ENCODE measurements around the gene DNAH2.

The DNAH2 gene

GRCh38 chr17:7720125-7720524 is 2.6 kb downstream of the DNAH2 start (continued):
- TF ChIP-seq ZBTB11 (tag by site-specific recombination; conservative IDR thresholded peaks at IDR 0.05; ENCODE audit: low read depth), result no peak
- no peak for TF ChIP-seq ZNF791 (tag by site-specific recombination; IDR thresholded peaks at IDR 0.05)
- TF ChIP-seq SETDB1 (IDR thresholded peaks at IDR 0.05; ENCODE audit: insufficient read length, low read length), result no peak
- no peak for TF ChIP-seq ZNF549 (tag by site-specific recombination; IDR thresholded peaks at IDR 0.05)
- no peak for TF ChIP-seq ZNF157 (tag by site-specific recombination; IDR thresholded peaks at IDR 0.05)
- TF ChIP-seq ZFHX2 (tag by site-specific recombination; conservative IDR thresholded peaks at IDR 0.05), result no peak
- TF ChIP-seq GLIS2 (tag by site-specific recombination; IDR thresholded peaks at IDR 0.05), result no peak

GRCh38 chr17:7721612-7722011 is 4.1 kb downstream of the DNAH2 start:
- Histone ChIP-seq H3K4me3 (ENCODE audit: low read depth, low read length) (no peak overlapping the region), H3K27ac (ENCODE audit: extremely low read depth, low read depth, low read length) (no peak overlapping the region), H3K36me3 (ENCODE audit: control insufficient read depth in 2 of 2, insufficient read depth in 1 of 2, low read length in 2 of 2) (no peaks in the 10 kb centered on the region), H3K4me1 (ENCODE audit: control insufficient read depth, insufficient read depth, low read length) (peaks cover 4% of the 10 kb centered on the region), H3K9me3 (ENCODE audit: control insufficient read depth, insufficient read depth, low read depth, low read length) (no peaks in the 10 kb centered on the region)
- ChIA-PET CTCF (interaction anchor here (0.5 to 1.8 kb wide), 10 partner anchors 8 to 317 kb away, joined by 3 to 6 read pairs (median 3); partner anchors contain the start of gene ATP1B2), POLR2A (no interaction called here)
- TF ChIP-seq ZNF169 (tag by site-specific recombination; IDR thresholded peaks at IDR 0.05), result no peak
- TF ChIP-seq EGR2 (tag by site-specific recombination; IDR thresholded peaks at IDR 0.05; ENCODE audit: low read depth), result 0 out of 2 replicates have a peak, but pooled peaks have one; percentile 13
- peak; percentile 54; the same call in 1 of the 2 replicates for TF ChIP-seq KLF9 (tag by site-specific recombination; IDR thresholded peaks at IDR 0.05; ENCODE audit: low read depth)
- TF ChIP-seq ZNF585B (tag by site-specific recombination; IDR thresholded peaks at IDR 0.05), result no peak
- 0 out of 2 replicates have a peak, but pooled peaks have one; percentile 36 for TF ChIP-seq ZBTB20 (tag by site-specific recombination; IDR thresholded peaks at IDR 0.05)
- TF ChIP-seq IKZF3 (tag by site-specific recombination; IDR thresholded peaks at IDR 0.05), result peak; percentile 23; the same call in 1 of the 2 replicates
- TF ChIP-seq PRDM10 (tag by site-specific recombination; IDR thresholded peaks at IDR 0.05), result peak; percentile 32; the same call in 1 of the 2 replicates

- Histone ChIP-seq H3K4me1 (ENCODE audit: control insufficient read depth, insufficient read depth, low read length) (no peaks in the 10 kb centered on the region), H3K36me3 (ENCODE audit: control insufficient read depth in 2 of 2, insufficient read depth in 1 of 2, low read length in 2 of 2) (no peaks in the 10 kb centered on the region), H3K4me3 (ENCODE audit: low read depth, low read length) (no peak overlapping the region), H3K27ac (ENCODE audit: extremely low read depth, low read depth, low read length) (no peak overlapping the region), H3K9me3 (ENCODE audit: control insufficient read depth, insufficient read depth, low read depth, low read length) (no peaks in the 10 kb centered on the region)
- CTCF ChIA-PET, result interaction anchor here (0.6 to 2.1 kb wide), 2 partner anchors 16 to 289 kb away, joined by 3 to 12 read pairs; no protein-coding TSS in a partner anchor
- TF ChIP-seq ZNF184 (tag by site-specific recombination; IDR thresholded peaks at IDR 0.05) (no peak), ZNF658 (tag by site-specific recombination; IDR thresholded peaks at IDR 0.05) (no peak), ZNF555 (tag by site-specific recombination; conservative IDR thresholded peaks at IDR 0.05) (no peak), ZNF311 (tag by site-specific recombination; IDR thresholded peaks at IDR 0.05; ENCODE audit: borderline replicate concordance) (no peak), ZBTB21 (tag by site-specific recombination; IDR thresholded peaks at IDR 0.05) (no peak), ZBTB6 (tag by site-specific recombination; IDR thresholded peaks at IDR 0.05) (no peak), ZNF501 (tag by site-specific recombination; IDR thresholded peaks at IDR 0.05) (no peak), ZNF239 (tag by site-specific recombination; IDR thresholded peaks at IDR 0.05) (no peak), SETDB1 (IDR thresholded peaks at IDR 0.05; ENCODE audit: insufficient read length, low read length) (no peak), ZNF37A (tag by site-specific recombination; IDR thresholded peaks at IDR 0.05) (no peak)
- POLR2A ChIA-PET, result interaction anchor here (0.6 to 0.7 kb wide), 2 partner anchors 14 to 210 kb away, joined by 3 read pairs; no protein-coding TSS in a partner anchor
Observed at GRCh38 chr17:7727886-7728285, 10.3 kb downstream of the DNAH2 start.

All from HEK293 (cell line).